ENCODE data around the gene HDAC7. TPM values are rescaled to one million over a fixed set of nuclear protein-coding genes. Genes with fewer than 3 reads are reported as not detected.
A peak's percentile ranks its signal among the peaks of the same experiment; 100 is the strongest.

HDAC7 gene
- total and polyA plus RNA-seq, 2 donors from 2014 or later, result 35.0 to 132 TPM

- Histone ChIP-seq H3K9ac (ENCODE audit: low read length in 3 of 3) (no peak overlapping the region), H3K4me1 (ENCODE audit: control insufficient read depth in 2 of 3, insufficient read depth in 2 of 3, low read depth in 1 of 3, low read length in 3 of 3) (peaks cover under 1 to 31% (median 13%) of the 10 kb centered on the region in 3 donors), H3K36me3 (ENCODE audit: control insufficient read depth in 2 of 3, insufficient read depth in 3 of 3, low read length in 3 of 3) (peaks cover 2 to 12% (median 3%) of the 10 kb centered on the region in 3 donors), H3K4me3 (ENCODE audit: low read length in 3 of 3) (no peak overlapping the region), H3K27ac (ENCODE audit: low read depth in 2 of 2, low read length in 2 of 2) (peak overlapping the region in 1 of 2 donors; percentile 23), H3K27me3 (ENCODE audit: control insufficient read depth, insufficient read depth, low read length) (no peaks in the 10 kb centered on the region), H3K9me3 (ENCODE audit: control insufficient read depth in 2 of 3, insufficient read depth in 1 of 3, low read length in 3 of 3) (no peaks in the 10 kb centered on the region)
- no peak for TF ChIP-seq CTCF (IDR thresholded peaks at IDR 0.05; ENCODE audit: borderline replicate concordance, extremely low read depth, insufficient read depth)
- no peak for FAIRE-seq
- intact Hi-C loops (cut with DNase I), result no loop called here
- peak in 1 of 5 donors; percentile 78 for DNase-seq
Measured at GRCh38 chr12:47739979-47740378, 79.7 kb downstream of the HDAC7 start.

DNA sequence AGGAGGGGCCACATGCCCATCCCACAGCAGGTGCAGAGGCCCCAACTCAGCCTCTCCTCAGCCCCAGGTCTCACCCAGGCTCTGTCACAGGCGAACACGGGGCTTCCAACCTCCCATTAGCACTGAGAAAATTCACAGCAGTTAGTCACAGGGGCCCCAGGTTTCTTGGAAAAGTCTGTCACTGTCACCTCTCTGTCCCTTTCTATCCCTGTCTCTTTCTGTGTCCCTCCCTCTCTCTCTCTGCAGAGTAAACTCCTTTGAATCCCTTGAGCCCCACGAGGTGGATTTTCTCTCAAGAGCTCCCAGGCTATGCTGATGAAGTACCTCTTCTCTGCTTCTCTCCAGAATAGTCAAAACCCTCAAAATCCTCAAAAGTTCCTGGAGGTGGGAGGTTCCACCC is 80.4 kb downstream of the HDAC7 start:
- intact Hi-C loops (cut with DNase I), result no loop called here
- no peak for TF ChIP-seq CTCF (IDR thresholded peaks at IDR 0.05; ENCODE audit: borderline replicate concordance, extremely low read depth, insufficient read depth)
- FAIRE-seq (no peak), DNase-seq (peak in 1 of 5 donors; percentile 19)
- Histone ChIP-seq H3K27me3 (ENCODE audit: control insufficient read depth, insufficient read depth, low read length) (no peaks in the 10 kb centered on the region), H3K9ac (ENCODE audit: low read length in 3 of 3) (no peak overlapping the region), H3K4me1 (ENCODE audit: control insufficient read depth in 2 of 3, insufficient read depth in 2 of 3, low read depth in 1 of 3, low read length in 3 of 3) (peaks cover 2 to 38% (median 14%) of the 10 kb centered on the region in 3 donors), H3K9me3 (ENCODE audit: control insufficient read depth in 2 of 3, insufficient read depth in 1 of 3, low read length in 3 of 3) (no peaks in the 10 kb centered on the region), H3K27ac (ENCODE audit: low read depth in 2 of 2, low read length in 2 of 2) (no peak overlapping the region), H3K4me3 (ENCODE audit: low read length in 3 of 3) (no peak overlapping the region), H3K36me3 (ENCODE audit: control insufficient read depth in 2 of 3, insufficient read depth in 3 of 3, low read length in 3 of 3) (peaks cover 2 to 12% (median 3%) of the 10 kb centered on the region in 3 donors)

DNA sequence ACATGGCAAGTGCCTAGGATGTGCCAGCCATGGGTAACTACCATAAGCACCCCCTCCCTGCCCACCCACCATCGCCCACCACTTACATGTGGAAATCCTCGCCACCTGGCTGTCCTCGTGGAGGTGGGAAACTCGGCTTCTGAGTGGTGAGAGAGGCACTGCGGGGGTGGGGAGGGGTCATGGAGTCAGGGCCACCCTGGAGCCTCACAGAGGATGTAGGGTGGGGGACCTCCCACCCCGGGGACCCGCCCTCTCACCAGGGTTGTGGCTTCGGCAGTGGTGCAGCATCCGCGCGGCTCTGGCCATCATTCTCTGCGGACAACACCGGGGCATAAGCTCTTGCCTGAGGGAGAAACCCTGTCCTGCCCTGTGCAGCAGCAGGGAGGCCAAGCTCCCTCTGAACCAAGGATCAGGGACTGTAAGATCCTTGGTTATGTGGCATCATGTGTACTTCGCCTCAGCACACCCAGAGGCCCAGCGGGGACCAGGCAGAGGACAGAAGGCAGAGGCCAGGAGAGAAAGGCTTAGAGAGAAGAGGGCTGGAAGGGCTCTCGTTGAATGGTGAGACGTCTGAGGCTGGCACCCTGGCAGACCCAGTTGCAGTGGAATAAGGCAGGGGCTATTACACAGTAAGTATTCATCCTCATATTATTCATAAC is 81.6 kb downstream of the HDAC7 start:
- no peak for FAIRE-seq
- Histone ChIP-seq H3K9ac (ENCODE audit: low read length in 3 of 3) (no peak overlapping the region), H3K27me3 (ENCODE audit: control insufficient read depth, insufficient read depth, low read length) (no peaks in the 10 kb centered on the region), H3K36me3 (ENCODE audit: control insufficient read depth in 2 of 3, insufficient read depth in 3 of 3, low read length in 3 of 3) (peaks cover 2 to 12% (median 3%) of the 10 kb centered on the region in 3 donors), H3K4me1 (ENCODE audit: control insufficient read depth in 2 of 3, insufficient read depth in 2 of 3, low read depth in 1 of 3, low read length in 3 of 3) (peaks cover 2 to 38% (median 14%) of the 10 kb centered on the region in 3 donors), H3K27ac (ENCODE audit: low read depth in 2 of 2, low read length in 2 of 2) (peak overlapping the region in 1 of 2 donors; percentile 11), H3K4me3 (ENCODE audit: low read length in 3 of 3) (no peak overlapping the region), H3K9me3 (ENCODE audit: control insufficient read depth in 2 of 3, insufficient read depth in 1 of 3, low read length in 3 of 3) (no peaks in the 10 kb centered on the region)
- intact Hi-C loops (cut with DNase I), result no loop called here
- DNase-seq, result peak in 1 of 5 donors; percentile 53
- TF ChIP-seq CTCF (IDR thresholded peaks at IDR 0.05; ENCODE audit: borderline replicate concordance, extremely low read depth, insufficient read depth), result no peak

Measured in kidney (tissue), 14 donors.